Body of pancreas (tissue), 4 donors: Measurements from ENCODE around the gene PLXNA1. TPM values are rescaled to one million over a fixed set of nuclear protein-coding genes. Genes with fewer than 3 reads are reported as not detected.

Source experiments
- ATAC-seq: fragments of 150-250 bp; one replicate; pipeline ENCODE4 v1.9.1; 2016
- DNase-seq, 4 donors: peaks; one replicate each; pipeline ENCODE4 v3.0.0-alpha.2; 2019
- H3K27ac ChIP-seq, 4 donors: fragments of 200-600 bp; sonication (generic); 1 replicate in 3 of 4; 2 replicates in 1 of 4; pipeline versions ENCODE4 v1.5.1 to v1.6.1; 2016 to 2019; ENCODE audit warnings: mild to moderate bottlenecking in 1 of 4, mixed read lengths in 1 of 4, moderate library complexity in 1 of 4
- H3K27me3 ChIP-seq, 2 donors: fragments of 200-600 bp; sonication (generic); one replicate each; pipeline ENCODE4 v1.6.0; 2016; ENCODE audit warnings: mild to moderate bottlenecking in 1 of 2
- H3K36me3 ChIP-seq, 2 donors: fragments of 200-600 bp; sonication (generic); replicated peaks in 1 of 2; 2 replicates each; pipeline ENCODE4 v1.5.1; 2016; ENCODE audit warnings: low read depth in 2 of 2; ENCODE audit not compliant: insufficient read depth in 1 of 2
- H3K4me1 ChIP-seq: fragments of 200-600 bp; sonication (generic); one replicate; pipeline ENCODE4 v1.6.0; 2016
- H3K4me3 ChIP-seq, 2 donors: fragments of 200-600 bp; sonication (generic); 1 replicate in 1 of 2; 2 replicates in 1 of 2; pipeline ENCODE4 v1.5.1; 2016 to 2019
- H3K9me3 ChIP-seq, 3 donors: fragments of 200-600 bp; sonication (generic); 1 replicate in 2 of 3; 2 replicates in 1 of 3; pipeline ENCODE4 v1.5.1; 2016
- POLR2A ChIP-seq, 3 donors: fragments of 450-650 bp; IDR thresholded peaks; one replicate each; pipeline ENCODE4 v1.6.1; 2016; ENCODE audit warnings: antibody characterized with exemption in 3 of 3, mild to moderate bottlenecking in 2 of 3
- WGBS, 2 donors: methylation state at CpG; one replicate each; pipeline ENCODE4 v1.1.5; 2017; 5-methylcytosine and 5-hydroxymethylcytosine counted together
- intact Hi-C: fragments of 100-400 bp; cut with DNase I; formaldehyde crosslinking; loops from one replicate; pipeline ENCODE4 v1.15.1; 2023
- total RNA-seq, 2 donors: library from RNA; depleted of rRNA; stranded (reverse); fragments of >200 nt; gene quantifications; one replicate each; pipeline ENCODE4 v1.1.0, GENCODE V29; 2016
- TF ChIP-seq, protein P1 (sequence below), 7 experiments: fragments of 450-650 bp in 4 of 7; fragments of 200-600 bp in 3 of 7; sonication (generic) in 3 of 7; IDR thresholded peaks; one replicate each; pipeline ENCODE4 v1.5.1; 2016 to 2019; ENCODE audit warnings: antibody characterized with exemption in 7 of 7

Gene PLXNA1
- total RNA-seq, 2 donors from 2014 or later, result 13.2 to 25.1 TPM

DNA sequence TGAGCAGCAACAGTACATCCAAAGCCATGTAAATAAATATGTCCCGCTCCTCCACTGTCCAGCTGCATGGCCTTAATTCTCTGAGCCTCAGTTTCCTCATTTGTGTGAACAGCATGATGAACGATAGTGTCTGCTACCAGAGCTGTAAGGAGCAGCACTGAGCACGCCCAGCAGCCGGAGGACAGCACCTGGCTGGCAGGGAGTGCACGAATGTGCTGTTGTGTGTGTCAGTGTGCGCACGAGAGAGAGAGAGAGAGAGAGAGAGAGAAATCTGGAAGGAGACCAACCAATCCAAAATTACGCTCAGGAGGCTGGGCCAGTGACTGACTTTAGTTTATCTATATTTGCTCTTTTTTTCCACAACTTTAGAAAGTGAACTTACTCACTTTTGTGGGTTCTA, 26.6 kb upstream of the PLXNA1 start:
- H3K9me3 ChIP-seq, result no peaks in the 10 kb centered on the region
- ATAC-seq (peak; percentile 30), DNase-seq (peak in 3 of 4 donors; percentile 29 to 46 (median 36))
- no peaks in the 10 kb centered on the region for H3K36me3 ChIP-seq
- no peaks in the 10 kb centered on the region for H3K27me3 ChIP-seq
- no peak overlapping the region for H3K27ac ChIP-seq
- no peak overlapping the region for H3K4me3 ChIP-seq
- intact Hi-C loops, result no loop called here
- H3K4me1 ChIP-seq, result peaks cover 8% of the 10 kb centered on the region
- TF ChIP-seq, protein P1, sequence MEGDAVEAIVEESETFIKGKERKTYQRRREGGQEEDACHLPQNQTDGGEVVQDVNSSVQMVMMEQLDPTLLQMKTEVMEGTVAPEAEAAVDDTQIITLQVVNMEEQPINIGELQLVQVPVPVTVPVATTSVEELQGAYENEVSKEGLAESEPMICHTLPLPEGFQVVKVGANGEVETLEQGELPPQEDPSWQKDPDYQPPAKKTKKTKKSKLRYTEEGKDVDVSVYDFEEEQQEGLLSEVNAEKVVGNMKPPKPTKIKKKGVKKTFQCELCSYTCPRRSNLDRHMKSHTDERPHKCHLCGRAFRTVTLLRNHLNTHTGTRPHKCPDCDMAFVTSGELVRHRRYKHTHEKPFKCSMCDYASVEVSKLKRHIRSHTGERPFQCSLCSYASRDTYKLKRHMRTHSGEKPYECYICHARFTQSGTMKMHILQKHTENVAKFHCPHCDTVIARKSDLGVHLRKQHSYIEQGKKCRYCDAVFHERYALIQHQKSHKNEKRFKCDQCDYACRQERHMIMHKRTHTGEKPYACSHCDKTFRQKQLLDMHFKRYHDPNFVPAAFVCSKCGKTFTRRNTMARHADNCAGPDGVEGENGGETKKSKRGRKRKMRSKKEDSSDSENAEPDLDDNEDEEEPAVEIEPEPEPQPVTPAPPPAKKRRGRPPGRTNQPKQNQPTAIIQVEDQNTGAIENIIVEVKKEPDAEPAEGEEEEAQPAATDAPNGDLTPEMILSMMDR (IDR thresholded peaks at IDR 0.05), result no peak
- WGBS, 2 donors, result 39 to 41% methylated on average over 8 of the region's 8 CpGs

DNA sequence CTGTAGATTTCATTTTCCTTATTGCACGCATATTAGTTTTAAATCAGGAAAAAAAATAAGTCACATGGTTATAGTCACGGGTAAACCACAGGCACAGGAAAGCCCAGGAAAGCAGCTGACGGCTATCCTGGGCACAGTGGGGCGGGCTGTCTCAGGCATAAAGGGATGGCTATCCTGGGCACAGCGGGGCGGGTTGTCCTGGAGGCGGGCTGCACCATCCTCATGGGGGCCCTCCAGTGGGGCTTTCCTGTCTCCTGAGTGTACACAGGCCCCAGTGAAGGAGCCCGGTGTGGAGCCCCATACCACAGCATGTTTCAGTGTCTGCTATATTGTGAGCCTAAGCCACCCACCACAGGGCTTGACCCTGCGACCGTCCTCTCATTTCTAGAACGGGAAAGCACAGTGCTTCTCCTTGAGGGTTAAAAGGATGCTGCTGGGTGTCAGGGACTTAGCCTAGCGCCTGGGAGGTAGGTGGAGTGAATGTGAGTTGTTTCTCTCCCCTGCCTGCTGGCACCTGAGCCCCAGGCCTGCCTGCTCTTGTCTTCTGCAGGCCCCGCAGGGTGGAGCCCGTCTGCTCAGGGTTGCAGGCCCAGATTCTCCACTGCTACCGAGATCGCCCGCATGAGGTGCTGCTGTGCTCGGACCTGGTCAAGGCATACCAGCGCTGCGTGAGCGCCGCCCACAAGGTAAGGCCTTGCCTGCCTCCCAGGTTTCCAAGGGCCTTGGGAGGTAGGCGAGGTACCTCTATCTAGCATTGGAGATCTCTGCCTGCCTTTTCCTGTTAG, 25.9 kb upstream of the PLXNA1 start:
- H3K27ac ChIP-seq, result no peak overlapping the region
- H3K9me3 ChIP-seq, result no peaks in the 10 kb centered on the region
- H3K27me3 ChIP-seq, result no peaks in the 10 kb centered on the region
- no peaks in the 10 kb centered on the region for H3K36me3 ChIP-seq
- H3K4me3 ChIP-seq, result no peak overlapping the region
- TF ChIP-seq, protein P1 (IDR thresholded peaks at IDR 0.05), result no peak
- TF ChIP-seq POLR2A (IDR thresholded peaks at IDR 0.05), result no peak
- peaks cover 15% of the 10 kb centered on the region for H3K4me1 ChIP-seq
- ATAC-seq (no peak), DNase-seq (peak in 1 of 4 donors; percentile 7)
- intact Hi-C loops, result no loop called here
- WGBS, 2 donors, result 83 to 85% methylated on average over 16 to 23 of the region's 23 CpGs

DNA sequence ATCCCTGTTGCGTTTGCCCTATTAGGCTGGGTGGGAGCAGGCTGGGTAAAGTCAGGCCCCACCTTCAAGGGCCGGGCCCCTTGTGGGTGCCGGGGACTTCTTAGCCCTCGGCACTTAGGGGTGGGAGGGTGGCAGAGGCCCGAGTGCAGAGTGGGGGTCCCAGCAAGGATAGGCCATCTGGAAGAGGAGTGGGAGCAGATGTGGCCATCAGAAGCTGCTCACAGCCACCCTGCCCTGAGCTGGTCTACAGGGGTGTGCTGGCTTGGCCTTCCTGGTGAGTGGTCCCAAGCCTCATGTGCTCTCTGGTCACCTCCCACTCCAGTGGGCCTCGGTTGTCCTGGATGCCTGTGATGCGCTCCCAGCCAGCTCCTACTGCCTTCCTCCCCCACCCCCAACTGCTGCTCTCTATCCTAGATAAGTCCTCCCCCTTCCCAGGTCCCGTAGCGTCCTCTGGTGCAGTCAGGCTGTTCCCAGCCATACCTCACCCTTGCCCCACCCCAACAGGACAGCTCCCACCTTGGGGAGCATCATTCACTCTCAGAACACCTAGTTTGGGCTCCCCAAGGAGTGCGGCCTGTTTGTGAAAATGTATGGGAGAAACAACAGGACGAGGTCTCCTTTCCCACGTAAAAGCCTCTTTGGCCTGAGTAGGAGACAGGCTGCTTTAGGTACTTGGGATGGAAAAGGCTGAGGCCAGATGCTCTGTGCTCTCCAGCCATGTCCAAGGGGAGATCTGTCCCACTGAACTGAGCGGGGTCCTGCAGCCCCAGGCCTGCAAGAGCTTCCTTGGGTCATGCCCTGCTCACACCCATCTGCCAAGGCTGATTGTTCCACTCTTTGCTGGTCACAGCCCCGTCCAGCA, 24.9 kb upstream of the PLXNA1 start:
- TF ChIP-seq POLR2A (IDR thresholded peaks at IDR 0.05), result no peak
- TF ChIP-seq, protein P1 (IDR thresholded peaks at IDR 0.05), result no peak
- no peaks in the 10 kb centered on the region for H3K36me3 ChIP-seq
- H3K27me3 ChIP-seq, result no peaks in the 10 kb centered on the region
- ATAC-seq (no peak), DNase-seq (peak in 1 of 4 donors; percentile 7)
- no peak overlapping the region for H3K27ac ChIP-seq
- WGBS, 2 donors, result 96 to 99% methylated on average over 9 to 11 of the region's 14 CpGs
- intact Hi-C loops, result no loop called here
- peaks cover 16% of the 10 kb centered on the region for H3K4me1 ChIP-seq
- no peaks in the 10 kb centered on the region for H3K9me3 ChIP-seq
- no peak overlapping the region for H3K4me3 ChIP-seq

DNA sequence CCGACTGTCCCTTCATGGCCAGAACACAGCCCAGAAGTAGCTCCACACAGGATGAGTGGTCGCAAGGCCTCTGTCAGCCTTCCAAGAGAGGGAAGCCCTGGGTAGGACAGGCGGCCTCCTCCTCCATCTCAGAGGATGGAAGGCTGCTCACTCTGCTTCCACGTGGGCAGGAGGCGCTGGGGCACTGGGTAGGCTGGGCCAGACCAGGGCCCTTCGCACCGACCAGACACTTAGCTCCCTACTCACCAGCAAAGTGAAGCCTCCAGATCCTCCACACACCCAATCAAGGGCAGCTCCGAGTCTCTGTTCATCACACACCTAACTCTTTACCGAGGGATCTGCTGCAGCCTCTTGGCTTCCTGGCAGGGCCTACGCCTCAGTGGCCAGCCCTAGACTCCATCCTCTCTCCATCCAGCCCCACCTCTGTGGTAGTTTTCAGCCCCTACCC, 24.3 kb upstream of the PLXNA1 start:
- TF ChIP-seq, protein P1 (IDR thresholded peaks at IDR 0.05), result no peak
- no peak for TF ChIP-seq POLR2A (IDR thresholded peaks at IDR 0.05)
- Histone ChIP-seq H3K36me3 (no peaks in the 10 kb centered on the region), H3K27ac (no peak overlapping the region), H3K4me1 (peaks cover 16% of the 10 kb centered on the region), H3K27me3 (no peaks in the 10 kb centered on the region), H3K9me3 (no peaks in the 10 kb centered on the region), H3K4me3 (no peak overlapping the region)
- no peak for ATAC-seq
- intact Hi-C loops, result no loop called here
- DNase-seq, result peak in 1 of 4 donors; percentile 8
- 81 to 98% methylated on average over 5 to 9 of the region's 10 CpGs for WGBS, 2 donors
